SK-N-SH treated with all-trans-retinoic acid at 6 μM for 48 hours (cell line): ENCODE results near the gene SNX5.

ENCODE experiments used
- BACH2 ChIP-seq: fragments of 250-450 bp; sonication (Bioruptor Pico); IDR thresholded peaks from 2 replicates; pipeline ENCODE4 v1.9.0; 2021; ENCODE audit warnings: mild to moderate bottlenecking, borderline replicate concordance
- ESRRG ChIP-seq: fragments of 250-450 bp; sonication (Bioruptor Pico); IDR thresholded peaks from 2 replicates; pipeline ENCODE4 v1.6.1; 2021; ENCODE audit warnings: mild to moderate bottlenecking
- RARB ChIP-seq: fragments of 250-450 bp; sonication (Bioruptor Pico); IDR thresholded peaks from 2 replicates; pipeline ENCODE4 v1.8.0; 2021; ENCODE audit warnings: mild to moderate bottlenecking, moderate library complexity
- ZFP3 ChIP-seq: fragments of 250-450 bp; sonication (Bioruptor Pico); IDR thresholded peaks from 2 replicates; pipeline ENCODE4 v1.5.0; 2020; ENCODE audit warnings: mild to moderate bottlenecking, moderate library complexity
- ZFP30 ChIP-seq: fragments of 450-650 bp; formaldehyde crosslinking; IDR thresholded peaks from 2 replicates; pipeline ENCODE4 v1.5.0; 2022; ENCODE audit warnings: mild to moderate bottlenecking, moderate library complexity
- ZNF8 ChIP-seq: fragments of 450-650 bp; formaldehyde crosslinking; IDR thresholded peaks from 2 replicates; pipeline ENCODE4 v1.5.0; 2020; ENCODE audit warnings: mild to moderate bottlenecking, moderate library complexity
- TF ChIP-seq, protein P1 (sequence below): fragments of 250-450 bp; sonication (Bioruptor Pico); IDR thresholded peaks from 2 replicates; pipeline ENCODE4 v1.5.1; 2020; ENCODE audit warnings: low read depth, mild to moderate bottlenecking, moderate library complexity

DNA sequence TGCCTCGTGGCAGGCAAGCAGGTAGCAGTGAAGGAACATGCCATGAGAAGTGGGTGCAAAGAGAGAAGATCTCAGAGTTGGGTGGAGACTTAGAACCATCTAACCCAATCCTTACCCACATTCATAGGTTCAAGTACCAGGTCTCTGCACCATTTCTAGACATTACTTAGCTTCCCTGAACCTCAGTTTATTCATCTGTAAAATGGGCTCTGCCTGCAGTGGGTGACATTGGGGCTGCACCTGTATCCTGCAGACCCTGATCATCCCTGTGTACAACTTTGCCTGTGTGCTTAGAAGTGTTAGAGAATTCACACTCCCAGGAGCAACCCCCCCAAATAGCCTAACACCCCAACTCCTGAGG, 42.7 kb downstream of the SNX5 start:
- TF ChIP-seq BACH2 (no peak), ZFP3 (CRISPR knock-in tag) (no peak), RARB (CRISPR knock-in tag) (no peak), ZNF8 (no peak), ZFP30 (CRISPR knock-in tag) (no peak), ESRRG (no peak)
- TF ChIP-seq, protein P1, sequence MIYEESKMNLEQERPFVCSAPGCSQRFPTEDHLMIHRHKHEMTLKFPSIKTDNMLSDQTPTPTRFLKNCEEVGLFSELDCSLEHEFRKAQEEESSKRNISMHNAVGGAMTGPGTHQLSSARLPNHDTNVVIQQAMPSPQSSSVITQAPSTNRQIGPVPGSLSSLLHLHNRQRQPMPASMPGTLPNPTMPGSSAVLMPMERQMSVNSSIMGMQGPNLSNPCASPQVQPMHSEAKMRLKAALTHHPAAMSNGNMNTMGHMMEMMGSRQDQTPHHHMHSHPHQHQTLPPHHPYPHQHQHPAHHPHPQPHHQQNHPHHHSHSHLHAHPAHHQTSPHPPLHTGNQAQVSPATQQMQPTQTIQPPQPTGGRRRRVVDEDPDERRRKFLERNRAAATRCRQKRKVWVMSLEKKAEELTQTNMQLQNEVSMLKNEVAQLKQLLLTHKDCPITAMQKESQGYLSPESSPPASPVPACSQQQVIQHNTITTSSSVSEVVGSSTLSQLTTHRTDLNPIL (CRISPR knock-in tag) = no peak
